CD4-positive, alpha-beta memory T cell (primary cell): ENCODE measurements around the gene ST6GALNAC6. TPM values are rescaled to one million over a fixed set of nuclear protein-coding genes. Genes with fewer than 3 reads are reported as not detected.
"Not testable (repeated sequence)": the region's sequence is repeated elsewhere in the genome, so short reads cannot be mapped to it uniquely, and the experiment has no call there.

Source experiments
- CTCF ChIA-PET: fragments of 350-600 bp; sonication (Branson Sonifier 250); formaldehyde crosslinking; loops from one replicate; lab custom pipeline; 2021; ENCODE audit warnings: inconsistent platforms; ENCODE audit not compliant: partially characterized antibody; lab: Charles Lee
- POLR2A ChIA-PET: fragments of 350-600 bp; sonication (Branson Sonifier 250); formaldehyde crosslinking; loops from one replicate; lab custom pipeline; 2021; ENCODE audit not compliant: partially characterized antibody; lab: Charles Lee
- DNase-seq, 5 donors: peaks; one replicate each; pipeline versions ENCODE4 v3.0.0 to v3.0.0-alpha.2; 2020 to 2022; ENCODE audit warnings: mixed read lengths in 1 of 5
- H3K27ac ChIP-seq: one replicate; pipeline ENCODE4 v1.7.0; 2013; ENCODE audit warnings: low read depth, low read length
- H3K27me3 ChIP-seq: 2 replicates; pipeline ENCODE4 v1.7.0; 2013; ENCODE audit warnings: mild to moderate bottlenecking, low read length, moderate library complexity; ENCODE audit not compliant: insufficient read depth
- H3K36me3 ChIP-seq: 2 replicates; pipeline ENCODE4 v1.7.0; 2013; ENCODE audit warnings: mild to moderate bottlenecking, low read length, moderate library complexity; ENCODE audit not compliant: insufficient read depth
- H3K4me1 ChIP-seq: 2 replicates; pipeline ENCODE4 v1.7.0; 2013; ENCODE audit warnings: mild to moderate bottlenecking, low read length, moderate library complexity; ENCODE audit not compliant: insufficient read depth
- H3K4me3 ChIP-seq, 2 donors: one replicate each; pipeline ENCODE4 v1.7.0; 2013; ENCODE audit warnings: low read length in 2 of 2, mild to moderate bottlenecking in 1 of 2
- H3K9me3 ChIP-seq, 2 donors: one replicate each; pipeline ENCODE4 v1.7.0; 2013; ENCODE audit warnings: low read length in 2 of 2, control low read depth in 1 of 2; ENCODE audit not compliant: control insufficient read depth in 1 of 2
- H3K27ac Mint-ChIP-seq, 7 donors: one replicate each; pipeline ENCODE4 v1.8.0; 2020 to 2021; ENCODE audit warnings: mixed read lengths in 7 of 7, mild to moderate bottlenecking in 6 of 7, inconsistent platforms in 3 of 7, moderate library complexity in 3 of 7
- H3K27me3 Mint-ChIP-seq, 2 donors: one replicate each; pipeline ENCODE4 v1.8.0; 2020 to 2021; ENCODE audit warnings: mixed read lengths in 2 of 2
- H3K36me3 Mint-ChIP-seq, 2 donors: one replicate each; pipeline ENCODE4 v1.8.0; 2020 to 2021; ENCODE audit warnings: mixed read lengths in 2 of 2, inconsistent platforms in 1 of 2, mild to moderate bottlenecking in 1 of 2
- H3K4me1 Mint-ChIP-seq, 4 donors: one replicate each; pipeline ENCODE4 v1.8.0; 2020 to 2021; ENCODE audit warnings: mixed read lengths in 4 of 4, mild to moderate bottlenecking in 1 of 4
- H3K4me3 Mint-ChIP-seq, 8 donors: one replicate each; pipeline ENCODE4 v1.8.0; 2020 to 2021; ENCODE audit warnings: mixed read lengths in 8 of 8, mild to moderate bottlenecking in 7 of 8, moderate library complexity in 6 of 8, inconsistent platforms in 3 of 8
- H3K9me3 Mint-ChIP-seq, 8 donors: one replicate each; pipeline ENCODE4 v1.8.0; 2020 to 2021; ENCODE audit warnings: mixed read lengths in 8 of 8, mild to moderate bottlenecking in 5 of 8, inconsistent platforms in 3 of 8, moderate library complexity in 1 of 8
- intact Hi-C: fragments of 100-400 bp; cut with micrococcal nuclease; formaldehyde crosslinking; loops from one replicate; pipeline ENCODE4 v1.15.1; 2023
- polyA plus RNA-seq, 2 donors: library from polyadenylated mRNA; unstranded; fragments of 300-500 nt; fragmentation: Illumina TruSeq; gene quantifications; one replicate each; pipeline ENCODE4 v1.2.3, GENCODE V29; 2021
- total RNA-seq, 2 experiments: library from RNA; stranded (reverse); gene quantifications; one replicate each; pipeline ENCODE4 v1.2.3, GENCODE V29; 2021

The ST6GALNAC6 gene
- total and polyA plus RNA-seq, 4 experiments from 2014 or later = 45.2 to 127 (median 85.5) TPM

GRCh38 chr9:127844821-127845359 is 54.5 kb downstream of the ST6GALNAC6 start:
- POLR2A ChIA-PET = no interaction called here
- H3K27ac ChIP-seq = no peak overlapping the region
- peaks cover 0 to 1% (median 0%) of the 10 kb centered on the region in 4 donors for H3K4me1 Mint-ChIP-seq

GRCh38 chr9:127841087-127841835 is 58.1 kb downstream of the ST6GALNAC6 start:
- H3K4me1 ChIP-seq = no peaks in the 10 kb centered on the region
- CTCF ChIA-PET = no interaction called here

More at GRCh38 chr9:127844821-127845359, 54.5 kb downstream of the ST6GALNAC6 start:
- Histone ChIP-seq H3K4me3 (no peak overlapping the region), H3K4me1 (no peaks in the 10 kb centered on the region), H3K36me3 (no peaks in the 10 kb centered on the region), H3K9me3 (peaks cover 0 to 12% of the 10 kb centered on the region in 2 donors), H3K27me3 (no peaks in the 10 kb centered on the region)
- H3K9me3 Mint-ChIP-seq = peaks cover 0 to 18% (median 11%) of the 10 kb centered on the region in 8 donors
- H3K27ac Mint-ChIP-seq = no peak overlapping the region
- intact Hi-C loops = no loop called here
- H3K36me3 Mint-ChIP-seq = peaks cover 10 to 16% of the 10 kb centered on the region in 2 donors
- CTCF ChIA-PET = no interaction called here
- no peaks in the 10 kb centered on the region for H3K27me3 Mint-ChIP-seq
- no peak overlapping the region for H3K4me3 Mint-ChIP-seq
- DNase-seq = no peak

GRCh38 chr9:127838375-127839078 is 60.9 kb downstream of the ST6GALNAC6 start:
- Mint-ChIP-seq H3K36me3 (peaks cover 3 to 4% of the 10 kb centered on the region in 2 donors), H3K4me1 (no peaks in the 10 kb centered on the region), H3K27me3 (no peaks in the 10 kb centered on the region), H3K27ac (no peak overlapping the region), H3K9me3 (peaks cover 0 to 2% (median 0%) of the 10 kb centered on the region in 8 donors), H3K4me3 (peak overlapping the region in 1 of 8 donors; percentile 20)
- intact Hi-C loops = no loop called here
- no peak for DNase-seq
- H3K4me1 ChIP-seq = no peaks in the 10 kb centered on the region
- no peak overlapping the region for H3K27ac ChIP-seq
- H3K27me3 ChIP-seq = no peaks in the 10 kb centered on the region
- no peak overlapping the region for H3K4me3 ChIP-seq
- H3K36me3 ChIP-seq = no peaks in the 10 kb centered on the region
- CTCF ChIA-PET = no interaction called here
- POLR2A ChIA-PET = interaction anchor here (1.2 kb wide), 1 partner anchor 9 kb away, joined by 4 read pairs; no protein-coding TSS in a partner anchor
- no peaks in the 10 kb centered on the region for H3K9me3 ChIP-seq

More at GRCh38 chr9:127841087-127841835, 58.1 kb downstream of the ST6GALNAC6 start:
- POLR2A ChIA-PET = no interaction called here
- Mint-ChIP-seq H3K27me3 (no peaks in the 10 kb centered on the region), H3K27ac (peak overlapping the region in 1 of 7 donors; percentile 40), H3K4me1 (no peaks in the 10 kb centered on the region), H3K36me3 (peaks cover 3 to 4% of the 10 kb centered on the region in 2 donors), H3K9me3 (peaks cover 0 to 2% (median 0%) of the 10 kb centered on the region in 8 donors), H3K4me3 (no peak overlapping the region)
- Histone ChIP-seq H3K4me3 (no peak overlapping the region), H3K36me3 (no peaks in the 10 kb centered on the region), H3K27ac (no peak overlapping the region), H3K27me3 (no peaks in the 10 kb centered on the region), H3K9me3 (no peaks in the 10 kb centered on the region)
- DNase-seq = no peak
- intact Hi-C loops = no loop called here

GRCh38 chr9:127837346-127837745 is 62.1 kb downstream of the ST6GALNAC6 start:
- peaks cover 2% of the 10 kb centered on the region for H3K4me1 ChIP-seq
- ChIA-PET CTCF (no interaction called here), POLR2A (interaction anchor here (1.2 kb wide), 1 partner anchor 10 kb away, joined by 4 read pairs; no protein-coding TSS in a partner anchor)
- H3K27ac Mint-ChIP-seq = peak overlapping the region in 2 of 7 donors; percentile 66 to 87
- no peak overlapping the region for H3K27ac ChIP-seq
- H3K9me3 ChIP-seq = no peaks in the 10 kb centered on the region
- no peak overlapping the region for H3K4me3 ChIP-seq
- peaks cover 3 to 4% of the 10 kb centered on the region in 2 donors for H3K36me3 Mint-ChIP-seq
- H3K27me3 Mint-ChIP-seq = no peaks in the 10 kb centered on the region
- H3K36me3 ChIP-seq = no peaks in the 10 kb centered on the region
- no peaks in the 10 kb centered on the region for H3K27me3 ChIP-seq
- DNase-seq = no peak
- H3K4me1 Mint-ChIP-seq = peaks cover 2 to 3% (median 2%) of the 10 kb centered on the region in 4 donors
- intact Hi-C loops = no loop called here
- no peak overlapping the region for H3K4me3 Mint-ChIP-seq
- H3K9me3 Mint-ChIP-seq = peaks cover 0 to 2% (median 0%) of the 10 kb centered on the region in 8 donors

GRCh38 chr9:127836561-127836960 is 62.8 kb downstream of the ST6GALNAC6 start:
- H3K9me3 Mint-ChIP-seq, H3K4me3 Mint-ChIP-seq, H3K27ac Mint-ChIP-seq, DNase-seq, intact Hi-C loops, H3K36me3 Mint-ChIP-seq, H3K27me3 ChIP-seq, H3K4me3 ChIP-seq, H3K9me3 ChIP-seq, H3K4me1 Mint-ChIP-seq, CTCF ChIA-PET, H3K36me3 ChIP-seq, H3K27ac ChIP-seq, H3K27me3 Mint-ChIP-seq, POLR2A ChIA-PET, H3K4me1 ChIP-seq: not testable (repeated sequence)

GRCh38 chr9:127835991-127836516 is 63.3 kb downstream of the ST6GALNAC6 start:
- CTCF ChIA-PET = no interaction called here
- H3K27me3 Mint-ChIP-seq = no peaks in the 10 kb centered on the region

More at GRCh38 chr9:127835991-127836516, 63.3 kb downstream of the ST6GALNAC6 start:
- Histone ChIP-seq H3K27me3 (no peaks in the 10 kb centered on the region), H3K36me3 (no peaks in the 10 kb centered on the region), H3K9me3 (no peaks in the 10 kb centered on the region), H3K4me3 (no peak overlapping the region), H3K27ac (no peak overlapping the region), H3K4me1 (peaks cover 3% of the 10 kb centered on the region)
- Mint-ChIP-seq H3K36me3 (peaks cover 0 to 2% of the 10 kb centered on the region in 2 donors), H3K4me3 (no peak overlapping the region), H3K4me1 (peaks cover 3 to 5% (median 4%) of the 10 kb centered on the region in 4 donors), H3K9me3 (peaks cover 0 to 2% (median 0%) of the 10 kb centered on the region in 8 donors), H3K27ac (no peak overlapping the region)
- intact Hi-C loops = no loop called here
- POLR2A ChIA-PET = no interaction called here
- DNase-seq = no peak
